OCI-LY3 (cell line): ENCODE measurements around the gene MAML2.

Experiments
- H2AFZ ChIP-seq: fragments of 200-600, 300-600 bp; shearing (Covaris generic); 2 replicates; pipeline ENCODE4 v1.6.0; 2014; ENCODE audit warnings: antibody characterized with exemption, low read depth, low read length
- H3K27ac ChIP-seq: fragments of 200-600, 300-600 bp; sonication (generic); 2 replicates; pipeline ENCODE4 v1.5.1; 2014; ENCODE audit warnings: mild to moderate bottlenecking, low read length, moderate library complexity, mixed read lengths
- H3K27me3 ChIP-seq: fragments of 200-600, 300-600 bp; sonication (generic); 2 replicates; pipeline ENCODE4 v1.6.1; 2014; ENCODE audit warnings: low read depth, low read length, mixed read lengths
- H3K36me3 ChIP-seq: fragments of 200-600, 300-600 bp; sonication (generic); replicated peaks from 2 replicates; pipeline ENCODE3; 2014; ENCODE audit warnings: low read depth, low read length, mixed read lengths
- H3K4me1 ChIP-seq: fragments of 300-600, 200-600 bp; sonication (generic); 2 replicates; pipeline ENCODE4 v1.6.1; 2014; ENCODE audit warnings: low read length, mixed read lengths
- H3K4me2 ChIP-seq: fragments of 200-600, 300-600 bp; sonication (generic); 2 replicates; pipeline ENCODE4 v1.6.1; 2014; ENCODE audit warnings: low read length, mixed read lengths
- H3K4me3 ChIP-seq: fragments of 300-600, 200-600 bp; sonication (generic); 2 replicates; pipeline ENCODE4 v1.5.1; 2014; ENCODE audit warnings: antibody characterized with exemption, mild to moderate bottlenecking, low read length, moderate library complexity
- H3K79me2 ChIP-seq: fragments of 300-600, 200-600 bp; shearing (Covaris generic); 2 replicates; pipeline ENCODE4 v1.6.1; 2014; ENCODE audit warnings: mild to moderate bottlenecking, low read length, mixed read lengths
- H3K9ac ChIP-seq: fragments of 300-600, 200-600 bp; shearing (Covaris generic); 2 replicates; pipeline ENCODE4 v1.6.0; 2014; ENCODE audit warnings: mild to moderate bottlenecking, low read length, moderate library complexity
- H3K9me3 ChIP-seq: fragments of 200-600, 300-600 bp; shearing (Covaris generic); 2 replicates; pipeline ENCODE4 v1.6.1; 2014; ENCODE audit warnings: low read length, mixed read lengths; ENCODE audit not compliant: insufficient read depth
- H4K20me1 ChIP-seq: fragments of 200-600, 300-600 bp; sonication (generic); 2 replicates; pipeline ENCODE4 v1.6.1; 2016; ENCODE audit warnings: low read length, mixed read lengths; ENCODE audit not compliant: insufficient read depth
- EZH2phosphoT487 ChIP-seq: fragments of 200-600 bp; shearing (Covaris generic); IDR thresholded peaks from 2 replicates; pipeline ENCODE4 v1.6.1; 2018; ENCODE audit warnings: antibody characterized with exemption, mixed run types, low read depth
- TF ChIP-seq, protein P1 (sequence below): fragments of 200-600, 300-600 bp; sonication (generic); IDR thresholded peaks from 2 replicates; pipeline ENCODE4 v1.5.1; 2014; ENCODE audit warnings: antibody characterized with exemption, low read length, low read depth

Gene MAML2

DNA sequence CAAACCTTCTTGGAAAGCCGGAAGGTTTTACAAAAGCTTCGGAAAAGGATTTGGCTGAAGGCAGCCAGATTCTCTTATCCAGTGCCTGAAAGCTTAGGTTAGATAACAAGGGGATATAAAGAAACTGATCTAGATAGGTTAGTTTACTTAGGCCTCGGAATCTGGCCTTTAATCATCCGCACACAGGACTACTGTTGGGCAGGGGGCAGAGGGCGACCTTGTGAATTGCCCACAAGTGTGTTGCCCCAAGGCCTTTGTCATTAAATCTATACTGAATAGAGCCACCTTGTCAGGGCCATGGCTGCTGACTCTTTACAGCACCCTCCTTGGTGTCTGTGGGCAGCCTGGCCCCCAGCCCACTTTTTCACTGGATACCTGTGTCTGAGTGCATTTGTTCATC, 409.4 kb downstream of the MAML2 start:
- TF ChIP-seq, protein P1, sequence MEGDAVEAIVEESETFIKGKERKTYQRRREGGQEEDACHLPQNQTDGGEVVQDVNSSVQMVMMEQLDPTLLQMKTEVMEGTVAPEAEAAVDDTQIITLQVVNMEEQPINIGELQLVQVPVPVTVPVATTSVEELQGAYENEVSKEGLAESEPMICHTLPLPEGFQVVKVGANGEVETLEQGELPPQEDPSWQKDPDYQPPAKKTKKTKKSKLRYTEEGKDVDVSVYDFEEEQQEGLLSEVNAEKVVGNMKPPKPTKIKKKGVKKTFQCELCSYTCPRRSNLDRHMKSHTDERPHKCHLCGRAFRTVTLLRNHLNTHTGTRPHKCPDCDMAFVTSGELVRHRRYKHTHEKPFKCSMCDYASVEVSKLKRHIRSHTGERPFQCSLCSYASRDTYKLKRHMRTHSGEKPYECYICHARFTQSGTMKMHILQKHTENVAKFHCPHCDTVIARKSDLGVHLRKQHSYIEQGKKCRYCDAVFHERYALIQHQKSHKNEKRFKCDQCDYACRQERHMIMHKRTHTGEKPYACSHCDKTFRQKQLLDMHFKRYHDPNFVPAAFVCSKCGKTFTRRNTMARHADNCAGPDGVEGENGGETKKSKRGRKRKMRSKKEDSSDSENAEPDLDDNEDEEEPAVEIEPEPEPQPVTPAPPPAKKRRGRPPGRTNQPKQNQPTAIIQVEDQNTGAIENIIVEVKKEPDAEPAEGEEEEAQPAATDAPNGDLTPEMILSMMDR: no peak
- no peak for TF ChIP-seq EZH2phosphoT487
- no peaks in the 10 kb centered on the region for H4K20me1 ChIP-seq
- H3K4me1 ChIP-seq: no peaks in the 10 kb centered on the region
- H3K4me3 ChIP-seq: no peak overlapping the region
- H3K9ac ChIP-seq: no peak overlapping the region
- no peaks in the 10 kb centered on the region for H3K9me3 ChIP-seq
- no peak overlapping the region for H3K4me2 ChIP-seq
- no peaks in the 10 kb centered on the region for H3K36me3 ChIP-seq
- H3K27me3 ChIP-seq: no peaks in the 10 kb centered on the region
- H2AFZ ChIP-seq: no peak overlapping the region
- no peaks in the 10 kb centered on the region for H3K79me2 ChIP-seq
- no peak overlapping the region for H3K27ac ChIP-seq

DNA sequence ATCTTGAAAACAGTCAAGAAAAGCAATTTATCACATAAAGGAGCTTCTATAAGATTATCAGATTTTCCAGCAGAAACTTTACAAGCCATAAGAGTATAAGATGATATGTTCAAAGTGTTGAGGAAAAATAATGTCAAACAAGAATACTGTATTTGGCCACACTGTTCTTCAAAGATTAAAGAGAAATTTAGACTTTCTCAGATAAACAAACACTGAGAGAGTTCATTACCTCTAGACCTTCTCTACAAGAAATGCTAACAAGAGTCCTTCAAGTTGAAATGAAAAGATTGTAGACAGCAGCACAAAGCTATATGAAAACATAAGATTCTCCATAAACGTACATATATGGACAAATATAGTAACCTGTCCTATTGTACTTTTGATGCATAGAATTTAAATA, 411.1 kb downstream of the MAML2 start:
- no peak overlapping the region for H3K4me3 ChIP-seq
- H3K27me3 ChIP-seq: no peaks in the 10 kb centered on the region
- no peaks in the 10 kb centered on the region for H3K9me3 ChIP-seq
- H3K36me3 ChIP-seq: no peaks in the 10 kb centered on the region
- TF ChIP-seq, protein P1: no peak
- TF ChIP-seq EZH2phosphoT487: no peak
- H2AFZ ChIP-seq: no peak overlapping the region
- no peak overlapping the region for H3K27ac ChIP-seq
- H3K4me2 ChIP-seq: no peak overlapping the region
- no peaks in the 10 kb centered on the region for H3K79me2 ChIP-seq
- H4K20me1 ChIP-seq: no peaks in the 10 kb centered on the region
- no peak overlapping the region for H3K9ac ChIP-seq
- no peaks in the 10 kb centered on the region for H3K4me1 ChIP-seq

DNA sequence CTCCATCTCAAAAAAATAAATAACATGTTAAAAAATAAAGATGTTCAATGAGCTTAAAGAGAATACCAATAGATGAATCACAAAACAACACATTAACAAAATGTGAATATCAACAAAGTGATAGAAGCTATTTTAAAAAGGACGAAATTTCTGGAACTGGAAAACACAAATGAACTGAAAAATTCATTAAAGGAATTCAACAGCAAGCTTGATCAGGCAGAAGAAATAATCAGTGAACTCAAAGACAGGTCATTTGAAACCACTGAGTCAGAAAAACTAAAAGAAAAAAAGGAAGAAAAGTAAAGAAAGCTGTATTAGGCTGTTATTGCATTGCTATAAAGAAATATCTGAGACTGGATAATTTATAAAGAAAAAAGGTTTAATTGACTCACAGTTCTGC, 412.0 kb downstream of the MAML2 start:
- no peak overlapping the region for H3K4me3 ChIP-seq
- TF ChIP-seq, protein P1: no peak
- no peak for TF ChIP-seq EZH2phosphoT487

DNA sequence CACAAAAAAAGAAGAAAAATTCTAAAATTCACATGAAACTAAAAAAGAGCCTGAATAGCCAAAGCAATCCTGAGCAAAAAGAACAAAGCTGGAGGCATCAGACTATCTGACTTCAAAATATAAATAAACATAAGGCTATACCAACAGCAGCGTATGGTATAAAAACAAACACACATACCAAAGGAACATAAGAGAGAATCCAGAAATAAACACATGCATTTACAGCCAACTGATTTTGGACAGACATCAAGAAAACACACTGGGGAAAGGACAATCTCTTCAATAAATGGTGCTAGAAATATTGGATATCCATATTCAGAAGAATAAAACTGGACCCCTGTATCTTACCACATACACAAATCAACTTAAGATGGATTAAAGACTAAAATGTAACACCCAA, 416.3 kb downstream of the MAML2 start:
- H3K9me3 ChIP-seq: no peaks in the 10 kb centered on the region
- H2AFZ ChIP-seq: no peak overlapping the region
- no peaks in the 10 kb centered on the region for H3K27me3 ChIP-seq
- no peak overlapping the region for H3K9ac ChIP-seq
- H3K79me2 ChIP-seq: peaks cover 23% of the 10 kb centered on the region
- H3K4me1 ChIP-seq: peaks cover 11% of the 10 kb centered on the region
- no peak overlapping the region for H3K4me2 ChIP-seq
- no peak overlapping the region for H3K27ac ChIP-seq
- no peak overlapping the region for H3K4me3 ChIP-seq
- H4K20me1 ChIP-seq: no peaks in the 10 kb centered on the region
- H3K36me3 ChIP-seq: no peaks in the 10 kb centered on the region
- TF ChIP-seq, protein P1: no peak
- TF ChIP-seq EZH2phosphoT487: no peak

More for the DNA sequence above, 412.0 kb downstream of the MAML2 start:
- H3K4me1 ChIP-seq: no peaks in the 10 kb centered on the region
- H3K9me3 ChIP-seq: no peaks in the 10 kb centered on the region
- H3K27me3 ChIP-seq: no peaks in the 10 kb centered on the region
- no peaks in the 10 kb centered on the region for H3K79me2 ChIP-seq
- H3K27ac ChIP-seq: no peak overlapping the region
- H4K20me1 ChIP-seq: no peaks in the 10 kb centered on the region
- no peak overlapping the region for H3K4me2 ChIP-seq
- H3K36me3 ChIP-seq: no peaks in the 10 kb centered on the region
- no peak overlapping the region for H3K9ac ChIP-seq
- H2AFZ ChIP-seq: no peak overlapping the region
